ENCODE measurements around the gene NCOA3.
"Not testable (repeated sequence)": the region's sequence is repeated elsewhere in the genome, so short reads cannot be mapped to it uniquely, and the experiment has no call there.

NCOA3 gene

DNA sequence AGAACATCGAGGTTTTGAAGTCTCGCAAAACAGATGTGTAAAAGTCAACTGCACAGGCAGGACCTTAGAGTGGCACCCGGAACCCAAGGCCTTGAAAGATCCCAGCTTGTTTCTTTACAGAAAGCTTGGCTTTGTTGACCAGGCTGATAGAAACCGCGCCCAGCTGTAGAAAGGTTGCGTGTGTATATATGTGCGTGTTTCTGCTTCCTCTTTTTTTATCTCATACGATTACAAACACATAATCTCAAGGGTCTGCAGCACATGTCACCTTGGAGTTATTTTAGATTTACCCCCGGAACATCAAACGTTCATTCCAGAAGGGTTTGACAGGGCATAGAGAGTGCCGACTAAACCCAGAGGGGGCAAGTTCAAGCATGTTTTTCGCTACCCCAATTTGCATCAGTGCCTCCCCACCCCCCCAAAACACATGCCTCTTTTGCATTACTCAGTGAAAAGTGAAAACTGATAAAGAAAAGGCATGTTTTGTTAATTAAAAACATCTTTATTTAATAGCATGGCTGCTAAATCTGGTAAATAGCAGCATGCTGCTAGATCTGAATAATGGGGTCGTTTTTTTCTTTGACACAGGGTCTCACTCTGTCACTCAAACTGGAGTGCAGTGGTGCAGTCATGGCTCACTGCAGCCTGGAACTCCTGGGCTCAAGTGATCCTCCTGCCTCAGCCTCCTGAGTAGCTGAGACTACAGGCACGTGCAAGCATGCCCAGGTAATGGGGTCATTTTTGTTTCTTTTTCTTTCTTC is 33.2 kb upstream of the NCOA3 start:
- H3K4me3 ChIP-seq (ENCODE audit: low read depth, low read length) = no peak overlapping the region

DNA sequence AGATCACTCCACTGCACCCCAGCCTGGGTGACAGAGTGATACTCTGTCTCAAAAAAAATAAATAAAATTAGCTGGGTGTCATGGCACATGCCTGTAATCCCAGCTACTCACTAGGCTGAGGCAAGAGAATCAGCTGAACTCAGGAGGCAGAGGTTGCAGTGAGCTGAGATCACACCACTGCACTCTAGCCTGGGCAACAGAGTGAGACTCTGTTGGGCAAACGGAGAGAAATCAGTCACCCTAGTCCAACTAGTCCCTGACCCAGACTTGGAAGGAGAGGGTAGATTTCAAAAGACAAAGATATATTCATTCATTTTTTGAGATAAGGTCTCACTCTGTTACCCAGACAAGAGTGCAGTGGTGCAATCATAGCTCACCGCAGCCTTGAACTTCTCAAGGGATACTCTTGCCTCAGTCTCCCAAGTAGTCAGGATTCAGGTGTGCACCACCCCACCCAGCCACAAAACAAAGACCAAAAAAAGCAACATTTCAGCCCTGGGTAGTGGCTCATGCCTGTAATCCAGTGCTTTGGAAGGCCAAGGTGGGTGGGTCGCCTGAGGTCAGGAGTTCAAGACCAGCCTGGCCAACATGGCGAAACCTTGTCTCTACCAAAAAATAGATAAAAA is 26.2 kb upstream of the NCOA3 start:
- no peak overlapping the region for H3K4me3 ChIP-seq (ENCODE audit: low read depth, low read length)

DNA sequence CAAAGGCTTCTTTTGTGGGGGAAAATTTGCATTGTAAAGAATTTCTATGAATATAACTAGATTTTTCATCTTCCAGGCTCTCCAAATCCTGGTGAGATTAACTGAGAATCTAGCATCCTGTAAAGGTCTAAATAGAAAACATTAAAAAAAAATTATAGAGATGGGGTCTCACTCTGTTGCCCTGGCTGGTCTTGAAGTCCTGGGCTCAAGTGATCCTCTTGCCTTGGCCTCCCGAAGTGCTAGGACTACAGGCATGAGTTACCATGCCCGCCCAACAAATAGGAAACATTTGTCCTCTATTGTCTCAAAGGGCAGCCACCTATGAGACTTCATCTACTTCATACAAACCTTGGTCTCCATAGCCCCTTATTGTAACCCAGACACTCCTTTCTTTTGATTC is 25.2 kb upstream of the NCOA3 start:
- no peak overlapping the region for H3K4me3 ChIP-seq (ENCODE audit: low read depth, low read length)

DNA sequence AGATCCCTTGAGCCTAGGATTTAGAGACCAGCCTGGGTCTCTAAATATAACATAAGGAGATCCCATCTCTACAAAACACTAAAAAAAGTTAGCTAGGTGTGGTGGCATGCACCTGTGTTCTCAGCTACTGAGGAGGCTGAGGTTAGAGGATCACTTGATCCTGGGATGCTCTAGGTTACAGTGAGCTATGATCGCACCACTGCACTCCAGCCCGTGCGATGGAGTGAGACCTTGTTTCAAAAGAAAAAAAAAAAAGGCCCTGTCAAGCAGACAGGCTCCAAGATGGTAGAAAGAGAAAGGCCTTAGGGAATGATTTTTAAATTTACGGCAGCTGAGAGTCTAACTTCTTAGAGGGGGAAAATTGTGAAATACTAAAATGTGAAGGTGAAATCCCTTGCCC is 22.6 kb upstream of the NCOA3 start:
- no peak overlapping the region for H3K4me3 ChIP-seq (ENCODE audit: low read depth, low read length)

DNA sequence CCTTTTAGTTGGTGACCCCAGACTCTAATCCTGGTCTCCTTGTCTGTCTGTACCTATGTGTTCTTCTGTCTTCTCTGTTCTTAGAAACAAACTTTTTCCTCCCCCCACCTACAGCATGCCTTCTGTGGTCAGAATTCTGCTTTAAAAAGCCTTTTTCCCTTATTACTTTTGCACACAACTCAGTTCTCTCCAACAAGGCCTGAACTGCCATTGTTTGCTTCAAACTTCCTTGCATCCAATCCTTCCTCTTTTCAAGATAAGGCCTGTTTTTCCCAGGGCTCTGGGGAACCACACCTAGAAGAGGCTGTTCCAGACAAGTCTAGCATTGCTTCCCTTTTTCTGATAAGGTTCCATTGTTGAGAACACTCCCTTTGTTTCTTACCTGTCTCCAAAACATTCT is 22.2 kb upstream of the NCOA3 start:
- H3K4me3 ChIP-seq (ENCODE audit: low read depth, low read length) = no peak overlapping the region

DNA sequence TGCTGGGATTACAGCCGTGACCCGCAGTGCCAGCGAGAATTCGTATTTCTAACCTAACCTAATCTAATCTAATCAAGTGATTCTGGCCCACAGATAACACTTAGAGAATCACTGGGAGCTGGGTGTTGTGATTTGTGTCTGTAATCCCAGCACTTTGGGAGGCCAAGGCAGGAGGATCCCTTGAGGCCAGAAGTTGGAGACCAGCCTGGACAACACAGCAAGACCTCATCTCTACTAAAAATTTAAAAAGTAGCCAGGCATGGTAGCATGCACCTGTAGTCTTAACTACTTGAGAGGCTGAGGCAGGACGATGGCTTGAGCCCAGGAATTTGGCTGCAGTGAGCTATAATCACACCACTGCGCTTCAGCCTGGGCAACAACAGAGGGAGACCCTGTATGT is 21.4 kb upstream of the NCOA3 start:
- no peak overlapping the region for H3K4me3 ChIP-seq (ENCODE audit: low read depth, low read length)

DNA sequence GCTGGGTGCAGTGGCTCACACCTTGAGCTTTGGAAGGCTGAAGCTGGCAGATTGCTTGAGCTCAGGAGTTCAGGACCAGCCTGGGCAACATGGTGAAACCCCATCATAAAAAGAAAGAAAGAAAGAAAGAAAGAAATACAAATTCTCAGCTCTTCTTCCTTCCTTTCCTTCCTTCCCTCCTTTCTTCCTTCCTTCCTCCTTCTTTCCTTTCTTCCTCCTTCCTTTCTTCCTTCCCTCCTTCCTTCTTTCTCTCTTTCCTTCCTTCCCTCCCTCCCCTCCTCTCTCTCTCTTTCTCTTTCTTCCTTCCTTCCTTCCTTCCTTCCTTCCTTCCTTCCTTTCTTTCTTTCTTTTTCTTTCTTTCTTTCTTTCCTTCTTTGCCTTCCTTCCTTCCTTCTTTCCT is 21.0 kb upstream of the NCOA3 start:
- H3K4me3 ChIP-seq (ENCODE audit: low read depth, low read length) = no peak overlapping the region

DNA sequence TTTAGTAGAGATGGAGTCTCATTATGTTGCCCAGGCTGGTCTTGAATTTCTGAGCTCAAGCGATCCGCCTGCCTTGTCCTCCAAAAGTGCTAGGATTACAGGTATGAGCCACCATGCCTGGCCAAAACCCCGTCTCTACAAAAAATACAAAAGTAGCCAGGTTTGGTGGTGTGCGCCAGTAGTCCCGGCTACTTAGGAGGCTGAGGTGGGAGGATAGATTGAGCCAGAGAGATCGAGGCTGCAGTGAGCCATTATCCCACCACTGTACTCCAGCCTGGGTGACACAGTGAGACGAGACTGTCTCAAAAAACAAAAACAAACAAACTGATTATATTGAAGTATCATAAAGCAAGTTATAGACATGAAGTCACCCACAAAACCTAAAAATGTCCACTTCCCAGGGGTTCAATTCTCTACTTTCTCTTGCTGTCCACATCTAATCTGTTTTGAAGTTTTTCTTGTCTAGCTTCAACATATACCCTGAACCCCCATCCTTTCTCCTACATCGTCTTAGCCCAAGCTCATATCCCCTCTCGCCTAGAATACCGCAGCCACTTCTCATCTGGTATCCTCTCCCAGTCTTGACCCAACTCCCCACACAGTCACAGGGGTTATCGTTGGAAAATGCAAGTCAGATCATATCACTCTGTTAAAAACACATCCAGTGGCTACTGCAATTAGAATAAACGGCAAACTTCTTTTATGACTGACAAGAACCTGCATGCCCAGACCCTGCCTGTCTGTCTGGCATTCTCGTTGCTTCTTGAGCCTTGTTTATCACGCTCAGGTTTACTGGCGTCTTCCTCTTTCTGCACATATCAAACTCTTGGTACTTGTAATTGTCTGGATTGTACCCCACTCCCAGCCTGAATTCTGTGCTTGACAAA is 20.1 kb upstream of the NCOA3 start:
- no peak overlapping the region for H3K4me3 ChIP-seq (ENCODE audit: low read depth, low read length)

DNA sequence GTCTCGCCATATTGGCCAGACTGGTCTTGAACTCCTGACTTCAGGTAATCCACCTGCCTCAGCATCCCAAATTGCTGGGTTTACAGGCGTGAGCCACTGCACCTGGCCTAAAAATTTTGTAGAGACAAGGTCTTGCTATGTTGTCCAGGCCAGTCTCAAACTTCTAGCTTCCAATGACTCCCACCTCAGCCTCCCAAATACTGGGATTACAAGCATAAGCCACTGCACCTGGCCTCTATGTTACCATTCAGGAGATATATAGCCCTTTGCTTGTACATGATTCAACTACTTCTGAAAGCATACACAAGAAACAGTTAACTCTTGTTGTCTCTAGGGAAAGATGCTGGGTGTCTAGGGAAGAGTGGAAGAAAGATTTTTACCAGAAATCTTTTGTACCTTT is 19.0 kb upstream of the NCOA3 start:
- no peak overlapping the region for H3K4me3 ChIP-seq (ENCODE audit: low read depth, low read length)

DNA sequence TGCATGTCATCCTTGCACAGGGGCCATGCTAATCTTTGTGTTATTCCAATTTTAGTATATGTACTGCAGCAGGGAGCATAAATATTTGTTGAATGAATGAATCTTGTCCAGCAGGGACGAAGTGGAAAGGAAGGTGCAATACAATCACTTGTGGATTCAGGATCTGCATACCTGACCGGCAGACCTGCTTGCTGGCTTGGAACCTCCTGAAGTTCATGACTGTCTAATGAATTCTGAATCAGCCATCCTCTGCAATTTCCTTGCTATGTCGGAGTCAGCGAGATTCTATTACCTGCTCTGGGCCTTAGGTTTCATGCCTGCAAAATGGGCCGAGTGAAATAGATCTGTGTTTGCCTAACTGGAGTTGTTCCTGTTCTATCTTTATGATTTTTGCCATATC is 17.4 kb upstream of the NCOA3 start:
- no peak overlapping the region for H3K4me3 ChIP-seq (ENCODE audit: low read depth, low read length)

DNA sequence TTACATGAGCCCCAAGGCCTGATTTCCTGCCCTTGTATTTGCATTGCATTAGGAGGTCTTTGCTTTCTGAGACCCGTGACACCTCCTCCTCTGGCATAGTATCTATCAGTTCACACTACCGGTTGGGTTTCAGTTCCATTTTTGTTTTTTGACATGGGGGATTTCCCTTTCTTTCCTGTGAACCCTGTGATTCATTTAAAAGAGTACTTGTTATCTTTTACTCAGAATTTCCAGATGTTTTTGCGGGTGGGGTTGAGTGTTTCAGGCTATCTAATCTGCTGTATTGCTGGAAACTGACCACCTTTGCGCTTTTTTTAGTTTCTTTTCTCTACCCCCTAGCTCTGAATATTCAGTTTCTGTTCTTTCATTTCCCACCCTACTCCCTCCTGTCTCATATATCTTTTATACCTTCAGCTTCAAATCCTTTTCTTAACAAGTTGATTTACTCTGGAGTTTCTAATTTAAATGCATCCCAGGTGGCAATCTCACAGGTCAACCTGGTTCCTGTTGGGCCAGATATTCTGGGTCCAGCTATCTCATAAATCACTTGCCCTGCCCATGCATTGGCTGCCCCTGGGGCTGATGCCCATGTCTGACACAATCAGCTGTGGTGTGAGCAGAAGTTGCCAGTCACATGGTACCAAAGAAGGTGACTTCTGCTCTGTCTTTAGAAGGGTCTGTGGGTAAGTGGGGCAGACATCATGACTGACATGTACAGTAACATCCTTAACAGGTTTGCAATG is 14.3 kb upstream of the NCOA3 start:
- no peak overlapping the region for H3K4me3 ChIP-seq (ENCODE audit: low read depth, low read length)

DNA sequence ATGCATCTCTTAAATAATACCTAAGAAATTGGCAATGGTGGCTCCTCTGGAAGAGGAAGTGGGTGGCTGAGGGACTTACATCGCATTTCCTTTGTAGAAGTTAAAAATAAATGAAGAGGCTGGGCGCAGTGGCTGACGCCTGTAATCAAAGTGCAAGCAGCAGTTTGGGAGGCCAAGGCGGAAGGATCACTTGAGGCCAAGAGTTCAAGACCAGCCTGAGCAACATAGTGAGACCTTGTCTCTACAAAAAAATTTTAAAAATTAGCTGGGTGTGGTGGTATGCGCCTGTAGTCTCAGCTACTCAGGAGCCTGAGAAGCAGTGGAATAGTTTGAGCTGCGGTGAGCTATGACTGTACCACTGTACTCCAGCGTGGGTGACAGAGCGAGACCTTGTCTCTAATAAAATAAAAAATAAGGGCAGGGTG is 12.2 kb upstream of the NCOA3 start:
- H3K4me3 ChIP-seq (ENCODE audit: low read depth, low read length) = no peak overlapping the region

DNA sequence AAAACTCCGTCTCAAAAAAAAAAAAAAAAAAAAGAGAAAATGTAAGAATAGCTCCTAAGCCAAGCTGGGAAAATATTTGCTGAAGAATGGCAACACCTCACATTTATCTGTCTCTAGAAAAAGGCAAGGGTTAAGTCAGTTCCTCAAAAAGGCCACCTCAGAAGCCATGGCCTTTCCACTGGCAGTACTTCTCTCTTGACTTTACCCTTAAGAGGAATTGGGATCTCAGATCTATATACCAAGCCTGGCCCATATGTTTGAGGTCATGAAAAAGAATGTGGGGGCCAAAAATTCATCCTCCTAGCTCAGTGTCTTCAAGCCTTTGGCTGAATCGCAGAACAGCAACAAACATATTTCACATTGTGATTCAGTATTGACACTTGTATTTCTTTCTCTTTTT is 10.9 kb upstream of the NCOA3 start:
- no peak overlapping the region for H3K4me3 ChIP-seq (ENCODE audit: low read depth, low read length)

DNA sequence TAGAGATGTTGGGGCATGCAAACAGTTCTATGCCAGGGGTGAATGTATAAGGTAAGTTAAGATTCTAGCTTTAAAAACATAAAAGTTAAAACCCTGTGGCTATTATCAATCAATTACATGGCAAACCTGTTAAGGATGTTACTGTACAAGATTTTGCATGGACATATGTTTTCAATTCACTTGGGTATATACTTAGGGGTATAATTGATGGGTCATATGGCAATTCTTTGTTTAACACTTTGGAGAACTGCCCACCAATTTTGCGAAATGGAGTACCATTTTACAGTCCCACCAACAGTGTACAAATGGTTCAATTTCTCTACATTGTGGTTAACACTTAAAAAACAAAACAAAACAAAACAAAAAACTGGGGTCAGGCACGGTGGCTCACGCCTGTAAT is 9.4 kb upstream of the NCOA3 start:
- no peak overlapping the region for H3K4me3 ChIP-seq (ENCODE audit: low read depth, low read length)

DNA sequence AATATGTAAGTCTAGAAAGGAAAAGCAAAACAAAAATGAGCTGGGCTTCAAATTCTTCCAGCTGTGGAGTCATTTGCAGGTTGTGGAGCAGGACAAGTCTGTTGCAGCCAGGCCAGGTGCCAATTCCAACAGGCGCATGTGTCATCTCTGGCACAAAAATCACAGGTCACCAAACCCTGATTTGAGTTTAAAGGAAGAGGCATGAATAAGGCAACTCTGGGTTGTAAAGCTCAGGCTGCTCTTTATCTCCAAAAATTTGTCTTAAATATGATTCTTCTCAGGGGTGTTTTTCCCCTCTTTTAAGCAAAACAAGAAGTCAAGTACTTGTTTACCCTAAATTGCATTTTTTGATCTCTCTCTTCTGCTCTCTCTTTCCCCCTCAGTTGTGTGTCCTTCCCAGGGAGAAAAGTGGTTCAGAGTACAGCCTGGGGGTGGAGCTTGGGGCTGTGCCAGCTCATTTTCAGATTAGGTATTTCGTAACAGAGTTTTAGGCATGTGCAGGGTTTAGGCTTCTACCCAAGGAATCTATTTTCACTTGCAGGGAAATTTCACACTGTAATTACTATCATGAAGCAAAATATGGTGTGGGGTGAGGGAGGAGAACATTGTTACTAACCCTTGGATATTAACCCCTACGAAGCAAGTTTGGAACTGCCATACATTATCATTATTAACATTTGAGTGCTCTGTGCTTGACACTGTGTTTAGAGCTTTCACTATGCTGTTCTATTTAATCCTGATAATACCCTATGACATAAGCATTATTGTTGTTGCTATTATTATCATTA is 8.3 kb upstream of the NCOA3 start:
- H3K4me3 ChIP-seq (ENCODE audit: low read depth, low read length) = no peak overlapping the region

DNA sequence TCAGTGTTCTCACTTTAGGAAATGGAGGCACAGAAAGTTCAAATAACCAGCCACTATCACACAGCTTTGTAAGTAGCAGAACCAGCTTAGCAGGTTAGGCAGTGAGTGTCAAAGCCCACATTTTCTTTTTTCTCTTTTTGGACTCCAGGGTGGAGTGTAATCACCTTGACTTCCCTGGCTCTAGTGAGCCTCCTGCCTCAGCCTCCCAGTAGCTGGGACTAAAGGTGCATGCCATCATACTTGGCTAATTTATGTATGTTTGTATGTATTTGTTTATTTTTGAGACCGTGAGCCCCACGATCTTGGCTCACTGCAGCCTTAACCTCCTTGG is 7.8 kb upstream of the NCOA3 start:
- no peak overlapping the region for H3K4me3 ChIP-seq (ENCODE audit: low read depth, low read length)

DNA sequence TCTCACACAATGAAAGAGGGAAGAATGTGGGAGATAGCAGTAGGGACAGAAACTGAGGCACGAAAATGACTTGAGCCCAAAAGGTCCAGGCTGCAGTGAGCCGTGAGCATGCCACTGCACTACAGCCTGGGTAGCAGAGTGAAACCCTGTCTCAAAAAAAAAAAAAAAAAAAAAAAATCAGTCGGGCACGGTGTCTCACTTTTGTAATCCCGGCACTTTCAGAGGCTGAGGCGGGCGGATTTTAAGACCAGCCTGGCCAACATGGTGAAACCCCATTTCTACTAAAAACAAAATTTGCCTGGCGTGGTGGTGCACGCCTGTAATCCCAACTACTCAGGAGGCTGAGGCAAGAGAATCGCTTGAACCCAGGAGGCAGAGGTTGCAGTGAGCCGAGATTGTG is 7.1 kb upstream of the NCOA3 start:
- not testable (repeated sequence) for H3K4me3 ChIP-seq (ENCODE audit: low read depth, low read length)

DNA sequence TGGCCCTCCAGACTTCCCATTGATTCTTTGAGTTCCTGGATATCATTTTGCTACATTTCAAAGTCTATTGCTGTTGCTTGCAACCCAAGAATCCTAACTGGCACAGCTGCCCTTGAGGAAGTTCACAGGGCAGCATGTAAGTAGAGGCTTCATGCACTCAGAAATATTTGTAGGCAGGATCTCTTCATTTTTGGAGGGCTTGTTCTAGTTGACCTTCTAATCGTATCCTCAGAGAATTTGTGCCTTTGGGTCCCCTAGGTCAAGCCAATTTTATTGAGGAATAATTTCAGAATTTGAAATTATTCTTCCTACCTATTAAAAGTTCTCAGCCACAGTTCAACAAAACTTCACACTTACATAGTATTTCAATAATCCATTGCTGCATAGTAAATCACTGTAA is 5.6 kb upstream of the NCOA3 start:
- H3K4me3 ChIP-seq (ENCODE audit: low read depth, low read length) = no peak overlapping the region

DNA sequence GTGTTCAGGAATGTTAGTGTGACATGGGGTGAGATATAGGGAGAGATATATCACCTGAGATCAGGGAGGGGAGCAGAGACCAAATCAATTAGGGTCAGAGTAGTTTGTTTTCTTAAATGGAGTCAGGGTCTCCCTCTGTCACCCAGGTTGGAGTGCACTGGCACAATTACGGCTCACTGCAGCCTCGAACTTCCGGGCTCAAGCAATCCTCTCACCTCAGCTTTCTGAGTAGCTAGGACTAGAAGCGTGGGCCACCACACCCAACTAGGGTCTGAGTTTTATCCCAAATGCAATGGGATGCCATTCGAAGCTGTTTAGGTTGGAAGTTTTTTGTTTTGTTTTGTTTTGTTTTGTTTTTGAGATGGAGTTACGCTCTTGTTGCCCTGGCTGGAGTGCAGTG is 3.1 kb upstream of the NCOA3 start:
- no peak overlapping the region for H3K4me3 ChIP-seq (ENCODE audit: low read depth, low read length)

DNA sequence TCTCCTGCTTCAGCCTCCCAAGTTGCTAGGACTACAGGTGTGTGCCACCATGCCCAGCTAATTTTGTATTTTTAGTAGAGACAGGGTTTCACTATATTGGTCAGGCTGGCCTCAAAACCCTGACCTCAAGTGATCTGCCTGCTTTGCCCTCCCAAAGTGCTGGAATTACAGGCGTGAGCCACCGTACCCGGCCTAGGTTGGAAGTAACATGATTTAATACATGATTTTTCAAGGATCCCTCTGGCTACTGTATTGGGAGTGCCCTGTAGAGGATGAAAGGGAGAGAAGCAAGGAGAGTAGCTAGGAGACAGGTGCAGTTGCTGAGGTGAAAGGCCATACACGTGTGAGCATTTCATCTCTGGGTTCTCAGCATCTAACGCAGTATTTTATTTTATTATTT is 2.6 kb upstream of the NCOA3 start:
- no peak overlapping the region for H3K4me3 ChIP-seq (ENCODE audit: low read depth, low read length)

DNA sequence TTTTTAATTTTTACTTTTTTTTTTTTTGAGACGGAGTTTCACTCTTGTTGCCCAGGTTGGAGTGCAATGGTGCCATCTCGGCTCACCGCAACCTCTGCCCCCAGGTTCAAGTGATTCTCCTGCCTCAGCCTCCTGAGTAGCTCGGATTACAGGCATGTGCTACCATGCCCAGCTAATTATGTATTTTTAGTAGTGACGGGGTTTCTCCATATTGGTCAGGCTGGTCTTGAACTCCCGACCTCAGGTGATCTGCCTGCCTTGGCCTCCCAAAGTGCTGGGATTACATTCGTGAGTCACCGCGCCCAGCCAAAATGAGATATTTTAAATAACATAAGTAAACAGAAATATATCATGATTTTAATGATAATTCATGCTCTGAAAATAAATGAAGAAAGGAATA is 1.6 kb upstream of the NCOA3 start:
- not testable (repeated sequence) for H3K4me3 ChIP-seq (ENCODE audit: low read depth, low read length)
